Measurements from ENCODE around the gene PCDHA8. TPM values are rescaled to one million over a fixed set of nuclear protein-coding genes. Genes with fewer than 3 reads are reported as not detected.

The PCDHA8 gene
- total RNA-seq, 1 donor from 2014 or later: 14.6 TPM

Other genes starting within 250 kb of the PCDHA8 start
- gene CD14, start 208.0 kb upstream of the PCDHA8 start, total RNA-seq (ENCODE audit: unreplicated experiment): 0.64 TPM
- 12.5 TPM for gene TMCO6, start 201.7 kb upstream of the PCDHA8 start, total RNA-seq (ENCODE audit: unreplicated experiment)
- gene NDUFA2, start 193.6 kb upstream of the PCDHA8 start, total RNA-seq (ENCODE audit: unreplicated experiment): 59.6 TPM
- 87.9 TPM for gene IK, start 193.4 kb upstream of the PCDHA8 start, total RNA-seq (ENCODE audit: unreplicated experiment)
- gene WDR55, start 176.3 kb upstream of the PCDHA8 start, total RNA-seq (ENCODE audit: unreplicated experiment): 31.5 TPM
- gene DND1, start 167.6 kb upstream of the PCDHA8 start, total RNA-seq (ENCODE audit: unreplicated experiment): 5.4 TPM
- gene HARS1, start 149.8 kb upstream of the PCDHA8 start, total RNA-seq (ENCODE audit: unreplicated experiment): 162 TPM
- 56.7 TPM for gene HARS2, start 149.7 kb upstream of the PCDHA8 start, total RNA-seq (ENCODE audit: unreplicated experiment)
- 71.3 TPM for gene ZMAT2, start 140.7 kb upstream of the PCDHA8 start, total RNA-seq (ENCODE audit: unreplicated experiment)
- gene PCDHA1, start 55.0 kb upstream of the PCDHA8 start, total RNA-seq (ENCODE audit: unreplicated experiment): 0.69 TPM
- gene PCDHA2, start 46.3 kb upstream of the PCDHA8 start, total RNA-seq (ENCODE audit: unreplicated experiment): 20.9 TPM
- 17.9 TPM for gene PCDHA3, start 40.1 kb upstream of the PCDHA8 start, total RNA-seq (ENCODE audit: unreplicated experiment)
- gene PCDHA4, start 34.1 kb upstream of the PCDHA8 start, total RNA-seq (ENCODE audit: unreplicated experiment): 29.7 TPM
- gene PCDHA5, start 19.6 kb upstream of the PCDHA8 start, total RNA-seq (ENCODE audit: unreplicated experiment): 11.8 TPM
- 29.8 TPM for gene PCDHA6, start 13.2 kb upstream of the PCDHA8 start, total RNA-seq (ENCODE audit: unreplicated experiment)
- 22.9 TPM for gene PCDHA7, start 6.9 kb upstream of the PCDHA8 start, total RNA-seq (ENCODE audit: unreplicated experiment)
- gene PCDHA9, start 7.2 kb downstream of the PCDHA8 start, total RNA-seq (ENCODE audit: unreplicated experiment): 18.9 TPM
- gene PCDHA10, start 14.7 kb downstream of the PCDHA8 start, total RNA-seq (ENCODE audit: unreplicated experiment): 47.7 TPM
- gene PCDHA11, start 27.8 kb downstream of the PCDHA8 start, total RNA-seq (ENCODE audit: unreplicated experiment): 23.2 TPM
- gene PCDHA12, start 34.1 kb downstream of the PCDHA8 start, total RNA-seq (ENCODE audit: unreplicated experiment): 32.4 TPM
- 10.2 TPM for gene PCDHA13, start 40.9 kb downstream of the PCDHA8 start, total RNA-seq (ENCODE audit: unreplicated experiment)
- 25.2 TPM for gene PCDHAC1, start 85.1 kb downstream of the PCDHA8 start, total RNA-seq (ENCODE audit: unreplicated experiment)
- 6.0 TPM for gene PCDHAC2, start 125.3 kb downstream of the PCDHA8 start, total RNA-seq (ENCODE audit: unreplicated experiment)
- gene PCDHB1, start 210.2 kb downstream of the PCDHA8 start, total RNA-seq (ENCODE audit: unreplicated experiment): not detected